T1000 (cell line): ENCODE results near the gene TOR4A.
"Not testable (repeated sequence)": the region's sequence is repeated elsewhere in the genome, so short reads cannot be mapped to it uniquely, and the experiment has no call there.

ENCODE experiments used
- DNase-seq: peaks from one replicate; lab custom pipeline; 2025; ENCODE audit warnings: mixed read lengths; lab: John Stamatoyannopoulos, UW

TOR4A gene

GRCh38 chr9:137237759-137238726, 39.5 kb upstream of the TOR4A start:
- DNase-seq: no peak

GRCh38 chr9:137239541-137240200, 37.9 kb upstream of the TOR4A start:
- DNase-seq: not testable (repeated sequence)

GRCh38 chr9:137240318-137240840, 37.1 kb upstream of the TOR4A start:
- peak; percentile 74 for DNase-seq

GRCh38 chr9:137240841-137241489, 36.6 kb upstream of the TOR4A start, which contains the start of gene TUBB4B:
Gene TUBB4B, plus strand, starts transcription at chr9:137241287. Its CDS starts 74 bp downstream, at chr9:137241361.
- peak; percentile 99 for DNase-seq

GRCh38 chr9:137241490-137242268, 35.8 kb upstream of the TOR4A start:
- DNase-seq: no peak

- no peak for DNase-seq
Observed at GRCh38 chr9:137242269-137243203, 35.0 kb upstream of the TOR4A start.

- not testable (repeated sequence) for DNase-seq
Observed at GRCh38 chr9:137243266-137243625, 34.3 kb upstream of the TOR4A start.

GRCh38 chr9:137243626-137244485, 33.7 kb upstream of the TOR4A start:
- DNase-seq: no peak

- no peak for DNase-seq
Observed at GRCh38 chr9:137244486-137245449, 32.8 kb upstream of the TOR4A start.

GRCh38 chr9:137245450-137246421, 31.8 kb upstream of the TOR4A start:
- peak; percentile 22 for DNase-seq

- DNase-seq: no peak
Observed at GRCh38 chr9:137247135-137247915, 30.2 kb upstream of the TOR4A start.

- DNase-seq: no peak
Observed at GRCh38 chr9:137247916-137248175, 29.7 kb upstream of the TOR4A start.

- DNase-seq: no peak
Observed at GRCh38 chr9:137250329-137251193, 27.0 kb upstream of the TOR4A start.

- DNase-seq: no peak
Observed at GRCh38 chr9:137251194-137251461, 26.4 kb upstream of the TOR4A start, which contains the start of gene STPG3. Gene STPG3, plus strand, starts transcription at chr9:137251286. Its CDS starts 1 bp downstream, at chr9:137251287.

- no peak for DNase-seq
Observed at GRCh38 chr9:137251490-137252268, 25.8 kb upstream of the TOR4A start.
